MM.1S (cell line): ENCODE results near the gene SPOCK1.

ENCODE experiments used
- DNase-seq: peaks from one replicate; pipeline ENCODE4 v3.0.0-alpha.2; 2015
- H2AFZ ChIP-seq: fragments of 300-600 bp; sonication (generic); 2 replicates; pipeline ENCODE4 v1.6.0; 2016; ENCODE audit warnings: antibody characterized with exemption, low read length
- H3F3A ChIP-seq: fragments of 300-600 bp; sonication (generic); 2 replicates; pipeline ENCODE4 v1.6.1; 2016; ENCODE audit warnings: mild to moderate bottlenecking, antibody characterized with exemption, low read length, moderate library complexity, mixed read lengths; ENCODE audit not compliant: insufficient read depth
- H3K27ac ChIP-seq: fragments of 300-600 bp; sonication (generic); 2 replicates; pipeline ENCODE4 v1.5.1; 2016; ENCODE audit warnings: mild to moderate bottlenecking, low read length
- H3K27me3 ChIP-seq: fragments of 300-600 bp; sonication (generic); replicated peaks from 2 replicates; pipeline ENCODE4 v1.6.0; 2016; ENCODE audit warnings: low read length; ENCODE audit not compliant: insufficient read depth
- H3K36me3 ChIP-seq: fragments of 300-600 bp; sonication (generic); replicated peaks from 2 replicates; pipeline ENCODE4 v1.6.1; 2016; ENCODE audit warnings: mild to moderate bottlenecking, low read length, mixed read lengths; ENCODE audit not compliant: insufficient read depth
- H3K4me1 ChIP-seq: fragments of 300-600 bp; sonication (generic); 2 replicates; pipeline ENCODE4 v1.6.1; 2016; ENCODE audit warnings: low read length, mixed read lengths
- H3K4me2 ChIP-seq: fragments of 300-600 bp; sonication (generic); 2 replicates; pipeline ENCODE4 v1.6.0; 2016; ENCODE audit warnings: low read depth, low read length
- H3K4me3 ChIP-seq: fragments of 300-600 bp; sonication (generic); 2 replicates; pipeline ENCODE4 v1.5.1; 2016; ENCODE audit warnings: low read length, mixed read lengths
- H3K79me2 ChIP-seq: fragments of 300-600 bp; sonication (generic); 2 replicates; pipeline ENCODE4 v1.6.1; 2016; ENCODE audit warnings: mixed run types, low read length, mixed read lengths
- H3K9ac ChIP-seq: fragments of 300-600 bp; sonication (generic); 2 replicates; pipeline ENCODE4 v1.6.1; 2016; ENCODE audit warnings: low read length, mixed read lengths
- H3K9me2 ChIP-seq: fragments of 300-600 bp; sonication (generic); replicated peaks from 2 replicates; pipeline ENCODE4 v1.6.1; 2016; ENCODE audit warnings: mild to moderate bottlenecking, low read length, mixed read lengths; ENCODE audit not compliant: insufficient read depth
- H3K9me3 ChIP-seq: fragments of 300-600 bp; sonication (generic); replicated peaks from 2 replicates; pipeline ENCODE4 v1.6.1; 2016; ENCODE audit warnings: mild to moderate bottlenecking, low read length, mixed read lengths; ENCODE audit not compliant: insufficient read depth
- H4K20me1 ChIP-seq: fragments of 300-600 bp; sonication (generic); 2 replicates; pipeline ENCODE4 v1.6.1; 2016; ENCODE audit warnings: mild to moderate bottlenecking, low read length, moderate library complexity, mixed read lengths; ENCODE audit not compliant: insufficient read depth
- EZH2 ChIP-seq: fragments of 300-600 bp; sonication (generic); optimal IDR thresholded peaks from 2 replicates; pipeline ENCODE3; 2017; ENCODE audit warnings: low read depth, mild to moderate bottlenecking, antibody characterized with exemption, low read length, mixed read lengths
- EZH2phosphoT487 ChIP-seq: fragments of 300-600 bp; sonication (generic); IDR thresholded peaks from 2 replicates; pipeline ENCODE4 v1.6.1; 2018; ENCODE audit warnings: antibody characterized with exemption, low read length
- TF ChIP-seq, protein P1 (sequence below): fragments of 300-600 bp; sonication (generic); IDR thresholded peaks from 2 replicates; pipeline ENCODE4 v1.5.1; 2016; ENCODE audit warnings: antibody characterized with exemption, low read length, mixed read lengths

The SPOCK1 gene

DNA sequence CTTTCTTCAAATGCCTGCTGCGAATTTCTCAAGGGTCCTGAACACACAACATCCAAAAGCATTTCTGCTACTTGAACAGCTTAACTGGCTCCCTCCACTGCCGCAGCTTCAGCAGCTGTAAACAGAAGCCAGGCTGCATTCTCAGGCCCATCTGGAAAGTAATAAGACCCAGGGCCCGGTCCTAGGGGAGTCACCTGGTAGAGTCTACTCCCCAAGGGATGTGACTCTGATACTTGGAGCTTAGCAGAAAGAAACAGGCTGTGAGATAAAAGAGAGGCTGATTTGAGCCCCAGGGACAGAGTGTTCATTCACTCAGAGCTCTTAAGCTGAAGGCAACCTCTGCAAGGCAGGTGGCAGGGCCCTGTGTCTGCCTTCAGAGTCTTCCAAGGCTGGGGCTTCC lies 356.8 kb downstream of the SPOCK1 start:
- Histone ChIP-seq H3K4me2 (no peak overlapping the region), H3K36me3 (no peaks in the 10 kb centered on the region), H3K9ac (no peak overlapping the region), H4K20me1 (no peaks in the 10 kb centered on the region), H3K27me3 (no peaks in the 10 kb centered on the region), H2AFZ (no peak overlapping the region), H3K4me3 (no peak overlapping the region), H3K9me3 (no peaks in the 10 kb centered on the region), H3K79me2 (no peaks in the 10 kb centered on the region), H3K9me2 (no peaks in the 10 kb centered on the region), H3F3A (no peaks in the 10 kb centered on the region), H3K27ac (no peak overlapping the region), H3K4me1 (no peaks in the 10 kb centered on the region)
- no peak for DNase-seq
- TF ChIP-seq, protein P1, sequence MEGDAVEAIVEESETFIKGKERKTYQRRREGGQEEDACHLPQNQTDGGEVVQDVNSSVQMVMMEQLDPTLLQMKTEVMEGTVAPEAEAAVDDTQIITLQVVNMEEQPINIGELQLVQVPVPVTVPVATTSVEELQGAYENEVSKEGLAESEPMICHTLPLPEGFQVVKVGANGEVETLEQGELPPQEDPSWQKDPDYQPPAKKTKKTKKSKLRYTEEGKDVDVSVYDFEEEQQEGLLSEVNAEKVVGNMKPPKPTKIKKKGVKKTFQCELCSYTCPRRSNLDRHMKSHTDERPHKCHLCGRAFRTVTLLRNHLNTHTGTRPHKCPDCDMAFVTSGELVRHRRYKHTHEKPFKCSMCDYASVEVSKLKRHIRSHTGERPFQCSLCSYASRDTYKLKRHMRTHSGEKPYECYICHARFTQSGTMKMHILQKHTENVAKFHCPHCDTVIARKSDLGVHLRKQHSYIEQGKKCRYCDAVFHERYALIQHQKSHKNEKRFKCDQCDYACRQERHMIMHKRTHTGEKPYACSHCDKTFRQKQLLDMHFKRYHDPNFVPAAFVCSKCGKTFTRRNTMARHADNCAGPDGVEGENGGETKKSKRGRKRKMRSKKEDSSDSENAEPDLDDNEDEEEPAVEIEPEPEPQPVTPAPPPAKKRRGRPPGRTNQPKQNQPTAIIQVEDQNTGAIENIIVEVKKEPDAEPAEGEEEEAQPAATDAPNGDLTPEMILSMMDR = no peak
- TF ChIP-seq EZH2 = no peak
- TF ChIP-seq EZH2phosphoT487 = no peak

DNA sequence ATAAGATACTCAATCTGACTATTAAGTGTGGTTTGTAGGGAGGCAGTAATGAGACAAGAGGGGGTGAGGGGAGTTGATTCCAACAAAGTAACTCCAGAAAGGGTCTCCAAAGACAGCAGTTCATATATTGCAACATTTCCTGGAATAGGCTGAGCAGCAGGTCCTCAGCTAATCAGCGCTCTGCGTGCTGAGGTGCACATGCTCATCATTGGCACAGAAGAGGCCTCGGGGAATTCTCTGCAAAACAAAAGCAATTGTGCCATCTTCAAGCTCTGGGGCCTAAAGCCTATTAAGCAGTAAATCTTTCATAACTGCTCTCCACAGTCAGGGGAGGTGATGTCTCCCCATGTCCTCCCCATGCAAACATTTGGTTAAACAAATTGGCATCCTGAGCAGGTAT lies 357.3 kb downstream of the SPOCK1 start:
- H3F3A ChIP-seq = no peaks in the 10 kb centered on the region
- H3K4me1 ChIP-seq = no peaks in the 10 kb centered on the region
- no peak overlapping the region for H3K4me3 ChIP-seq
- no peaks in the 10 kb centered on the region for H3K79me2 ChIP-seq
- H2AFZ ChIP-seq = no peak overlapping the region
- no peaks in the 10 kb centered on the region for H4K20me1 ChIP-seq
- H3K27ac ChIP-seq = no peak overlapping the region
- no peak for DNase-seq
- H3K4me2 ChIP-seq = no peak overlapping the region
- H3K9me2 ChIP-seq = no peaks in the 10 kb centered on the region
- H3K9ac ChIP-seq = no peak overlapping the region
- TF ChIP-seq, protein P1 = no peak
- no peak for TF ChIP-seq EZH2phosphoT487
- no peak for TF ChIP-seq EZH2
- H3K36me3 ChIP-seq = no peaks in the 10 kb centered on the region
- no peaks in the 10 kb centered on the region for H3K9me3 ChIP-seq
- no peaks in the 10 kb centered on the region for H3K27me3 ChIP-seq

DNA sequence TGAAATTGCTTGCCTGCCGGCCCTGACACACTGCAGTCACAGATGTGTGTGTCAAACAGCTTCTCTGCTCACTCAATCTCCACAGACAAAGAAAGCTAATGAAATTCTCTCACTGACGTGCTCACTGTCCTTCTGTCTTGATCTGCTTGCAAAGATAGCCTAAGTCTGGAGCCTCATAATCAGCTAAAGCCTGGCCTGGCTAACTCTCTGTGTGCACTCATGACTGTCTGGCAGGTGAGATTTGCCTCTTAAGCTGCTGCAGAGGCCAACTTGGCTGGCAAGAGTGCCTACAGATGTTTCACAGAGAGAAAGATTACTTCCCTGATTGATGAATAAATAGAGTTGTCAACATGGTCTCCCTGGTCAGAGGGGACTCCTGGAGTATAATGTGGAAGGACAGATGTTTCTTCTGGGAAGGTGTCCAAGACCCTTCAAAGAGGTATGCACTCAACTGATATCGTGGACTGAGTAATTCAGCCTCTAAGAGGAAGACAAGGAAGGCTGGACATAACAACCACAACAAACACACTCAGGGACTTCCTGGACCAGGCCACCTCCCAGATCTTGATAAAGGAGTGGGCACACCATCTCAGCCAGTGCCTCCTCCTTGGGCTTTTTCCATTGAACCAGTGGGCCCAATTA lies 362.0 kb downstream of the SPOCK1 start:
- no peak for DNase-seq
- no peaks in the 10 kb centered on the region for H3K4me1 ChIP-seq
- H4K20me1 ChIP-seq = no peaks in the 10 kb centered on the region
- H3K9ac ChIP-seq = no peak overlapping the region
- H3K27ac ChIP-seq = no peak overlapping the region
- no peaks in the 10 kb centered on the region for H3F3A ChIP-seq
- no peaks in the 10 kb centered on the region for H3K79me2 ChIP-seq
- H3K9me3 ChIP-seq = no peaks in the 10 kb centered on the region
- H3K36me3 ChIP-seq = no peaks in the 10 kb centered on the region
- H3K4me2 ChIP-seq = no peak overlapping the region
- H2AFZ ChIP-seq = no peak overlapping the region
- TF ChIP-seq, protein P1 = no peak
- TF ChIP-seq EZH2 (no peak), EZH2phosphoT487 (no peak)
- no peaks in the 10 kb centered on the region for H3K9me2 ChIP-seq
- H3K4me3 ChIP-seq = no peak overlapping the region
- no peaks in the 10 kb centered on the region for H3K27me3 ChIP-seq
